Heart left ventricle (tissue), 16 donors: ENCODE data around the gene CDC7. TPM values are rescaled to one million over a fixed set of nuclear protein-coding genes. Genes with fewer than 3 reads are reported as not detected.
A peak's percentile ranks its signal among the peaks of the same experiment; 100 is the strongest.

ENCODE experiments used
- ATAC-seq, 4 donors: fragments of 200-7000 bp; cut with Tn5 transposase; one replicate each; pipeline ENCODE4 v1.9.1; 2020 to 2022; ENCODE audit warnings: moderate library complexity in 4 of 4, mild to moderate bottlenecking in 3 of 4, moderate number of reproducible peaks in 1 of 4
- DNase-seq, 5 donors: peaks; one replicate each; pipeline ENCODE4 v3.0.0-alpha.2; 2020
- H3K27ac ChIP-seq, 12 donors: fragments of 200-600 bp; sonication (generic) in 4 of 12; one replicate each; pipeline versions ENCODE4 v1.5.0 to v1.8.0; 2016 to 2022; ENCODE audit warnings: mild to moderate bottlenecking in 2 of 12
- H3K27me3 ChIP-seq, 9 donors: fragments of 200-600 bp; sonication (generic) in 2 of 9; one replicate each; pipeline versions ENCODE4 v1.5.1 to v1.8.0; 2016 to 2022; ENCODE audit warnings: mild to moderate bottlenecking in 3 of 9
- H3K36me3 ChIP-seq, 9 donors: fragments of 200-600 bp; sonication (generic) in 2 of 9; one replicate each; pipeline versions ENCODE4 v1.5.0 to v1.8.0; 2018 to 2022; ENCODE audit warnings: mild to moderate bottlenecking in 2 of 9
- H3K4me1 ChIP-seq, 12 donors: fragments of 200-600 bp; sonication (generic) in 4 of 12; one replicate each; pipeline versions ENCODE4 v1.5.0 to v1.8.0; 2016 to 2022; ENCODE audit warnings: mild to moderate bottlenecking in 3 of 12
- H3K4me3 ChIP-seq, 12 donors: fragments of 200-600 bp; sonication (generic) in 4 of 12; one replicate each; pipeline versions ENCODE4 v1.5.0 to v1.8.0; 2017 to 2022; ENCODE audit warnings: mild to moderate bottlenecking in 9 of 12, moderate library complexity in 4 of 12
- H3K9me3 ChIP-seq, 12 donors: fragments of 200-600 bp; sonication (generic) in 4 of 12; one replicate each; pipeline versions ENCODE4 v1.5.0 to v1.8.0; 2016 to 2022; ENCODE audit warnings: mild to moderate bottlenecking in 1 of 12
- POLR2A ChIP-seq, 2 donors: fragments of 450-650 bp; IDR thresholded peaks; one replicate each; pipeline ENCODE4 v1.6.1; 2017; ENCODE audit warnings: antibody characterized with exemption in 2 of 2, mild to moderate bottlenecking in 2 of 2, moderate library complexity in 2 of 2
- WGBS, 4 donors: extraction: QIAGEN DNeasy Blood & Tissue Kit in 2 of 4; methylation state at CpG; one replicate each; pipeline versions ENCODE4 v1.1.5 to v1.1.7; 2013 to 2018; 5-methylcytosine and 5-hydroxymethylcytosine counted together
- intact Hi-C, 10 donors: fragments of 100-400 bp; cut with DNase I; formaldehyde crosslinking; loops; one replicate each; pipeline versions ENCODE4 v1.11.1 to v1.14.2; 2022
- polyA plus RNA-seq, 2 donors: library from polyadenylated mRNA; stranded (reverse); fragments of 200-250 nt; gene quantifications; one replicate each; pipeline ENCODE4 v1.2.3, GENCODE V29; 2013
- total RNA-seq, 9 donors: library from RNA; depleted of rRNA in 2 of 9; stranded (reverse); fragments of >200 nt in 2 of 9; fragmentation: NEBNext Ultra II Directional in 3 of 9; extraction: Animal tissue kit (Norgen Biotek cat#: 25700) in 3 of 9; gene quantifications; one replicate each; pipeline versions ENCODE4 v1.1.0 to v1.2.4, GENCODE V29; 2016 to 2023
- TF ChIP-seq, protein P1 (sequence below), 12 donors: fragments of 200-600 bp; sonication (generic) in 4 of 12; IDR thresholded peaks; one replicate each; pipeline versions ENCODE4 v1.5.0 to v1.8.0; 2018 to 2022; ENCODE audit warnings: antibody characterized with exemption in 12 of 12, mild to moderate bottlenecking in 5 of 12
- donor health status: ischemic (EF 13 %, LVEDD 7.1; RV severe dilation, severe dysfunction).
- donor health status: healthy with polysubstance abuse.
- donor health status: DM: no; HTN: yes; CAD: no.
- donor health status: DM: no; HTN: no; CAD: no.
- donor health status: ischemic (EF 25% LVEDD 6.9; RV normal size, moderate dysfunction).
- donor health status: ischemic (EF 25% LVEDD 5.7; RV mildly dilated, moderate dysfunction).
- donor health status: healthy.
- donor health status: DM: yes; HTN: yes; CAD: no.
- donor health status: ischemic (EF 35%, LVEDD 5.7; RV mildly dilated, moderate dysfunction).
- donor health status: nonischemic (EF 11% LVEDD 7.7; RV severe dilation, severe dysfunction).
- donor health status: DM: yes; HTN: yes; CAD: no.
- donor health status: PGD.
- donor health status: ischemic (EF 29% LVEDD 5.4; RV normal size, mild dysfunction).
- donor health status: nonischemic (EF 23%, LVEDD 6.1; RV moderate dilation, normal function).

The CDC7 gene
- total and polyA plus RNA-seq, 11 donors: 0.30 to 6.3 (median 0.97) TPM

GRCh38 chr1:91527266-91527765 is 26.7 kb downstream of the CDC7 start:
- ATAC-seq: no peak
- Histone ChIP-seq H3K9me3 (no peaks in the 10 kb centered on the region), H3K27ac (no peak overlapping the region), H3K4me1 (peaks cover 0 to 9% (median 0%) of the 10 kb centered on the region in 12 donors), H3K4me3 (no peak overlapping the region), H3K27me3 (no peaks in the 10 kb centered on the region), H3K36me3 (no peaks in the 10 kb centered on the region)
- no peak for DNase-seq
- TF ChIP-seq, protein P1, sequence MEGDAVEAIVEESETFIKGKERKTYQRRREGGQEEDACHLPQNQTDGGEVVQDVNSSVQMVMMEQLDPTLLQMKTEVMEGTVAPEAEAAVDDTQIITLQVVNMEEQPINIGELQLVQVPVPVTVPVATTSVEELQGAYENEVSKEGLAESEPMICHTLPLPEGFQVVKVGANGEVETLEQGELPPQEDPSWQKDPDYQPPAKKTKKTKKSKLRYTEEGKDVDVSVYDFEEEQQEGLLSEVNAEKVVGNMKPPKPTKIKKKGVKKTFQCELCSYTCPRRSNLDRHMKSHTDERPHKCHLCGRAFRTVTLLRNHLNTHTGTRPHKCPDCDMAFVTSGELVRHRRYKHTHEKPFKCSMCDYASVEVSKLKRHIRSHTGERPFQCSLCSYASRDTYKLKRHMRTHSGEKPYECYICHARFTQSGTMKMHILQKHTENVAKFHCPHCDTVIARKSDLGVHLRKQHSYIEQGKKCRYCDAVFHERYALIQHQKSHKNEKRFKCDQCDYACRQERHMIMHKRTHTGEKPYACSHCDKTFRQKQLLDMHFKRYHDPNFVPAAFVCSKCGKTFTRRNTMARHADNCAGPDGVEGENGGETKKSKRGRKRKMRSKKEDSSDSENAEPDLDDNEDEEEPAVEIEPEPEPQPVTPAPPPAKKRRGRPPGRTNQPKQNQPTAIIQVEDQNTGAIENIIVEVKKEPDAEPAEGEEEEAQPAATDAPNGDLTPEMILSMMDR (IDR thresholded peaks at IDR 0.05): no peak
- TF ChIP-seq POLR2A (IDR thresholded peaks at IDR 0.05): no peak
- WGBS, 4 donors: 86 to 92% (median 91%) methylated on average over 4 of the region's 4 CpGs
- intact Hi-C loops: loop anchor here in 4 of 10 donors (10.0 kb wide), 3 partner anchors 167 to 357 kb away; partner anchors contain the start of gene TGFBR3 (in 1 of the 4)

GRCh38 chr1:91527781-91528180 is 27.1 kb downstream of the CDC7 start:
- Histone ChIP-seq H3K27me3 (no peaks in the 10 kb centered on the region), H3K4me1 (peaks cover 0 to 9% (median 0%) of the 10 kb centered on the region in 12 donors), H3K36me3 (no peaks in the 10 kb centered on the region), H3K9me3 (no peaks in the 10 kb centered on the region), H3K27ac (no peak overlapping the region), H3K4me3 (no peak overlapping the region)
- WGBS, 4 donors: 74 to 77% (median 75%) methylated on average over 2 of the region's 2 CpGs
- intact Hi-C loops: loop anchor here in 4 of 10 donors (10.0 kb wide), 3 partner anchors 167 to 357 kb away; partner anchors contain the start of gene TGFBR3 (in 1 of the 4)
- ATAC-seq: no peak
- no peak for TF ChIP-seq POLR2A (IDR thresholded peaks at IDR 0.05)
- TF ChIP-seq, protein P1 (IDR thresholded peaks at IDR 0.05): no peak
- DNase-seq: no peak

- H3K9me3 ChIP-seq: no peaks in the 10 kb centered on the region
- intact Hi-C loops: loop anchor here in 6 of 10 donors (5.0 to 10.0 kb wide), 6 partner anchors 75 to 397 kb away; partner anchors contain the start of gene TGFBR3 (in 1 of the 6)
- TF ChIP-seq, protein P1 (IDR thresholded peaks at IDR 0.05): peak in 7 of 12 donors; percentile 21 to 58 (median 32)
- no peak for TF ChIP-seq POLR2A (IDR thresholded peaks at IDR 0.05)
- H3K27me3 ChIP-seq: no peaks in the 10 kb centered on the region
- 62 to 79% (median 70%) methylated on average over 3 of the region's 3 CpGs for WGBS, 4 donors
- DNase-seq (no peak), ATAC-seq (peak in 2 of 4 donors; percentile 61 to 67)
- H3K4me1 ChIP-seq: peaks cover 0 to 9% (median 0%) of the 10 kb centered on the region in 12 donors
- no peak overlapping the region for H3K4me3 ChIP-seq
- no peak overlapping the region for H3K27ac ChIP-seq
- no peaks in the 10 kb centered on the region for H3K36me3 ChIP-seq
These were observed 29.2 kb downstream of the CDC7 start for GRCh38 chr1:91529856-91530255.

- TF ChIP-seq, protein P1 (IDR thresholded peaks at IDR 0.05): no peak
- TF ChIP-seq POLR2A (IDR thresholded peaks at IDR 0.05): no peak
- no peaks in the 10 kb centered on the region for H3K36me3 ChIP-seq
- 95 to 98% (median 97%) methylated on average over 4 of the region's 4 CpGs for WGBS, 4 donors
- no peaks in the 10 kb centered on the region for H3K27me3 ChIP-seq
- no peak for DNase-seq
- no peaks in the 10 kb centered on the region for H3K9me3 ChIP-seq
- peaks cover 0 to 6% (median 0%) of the 10 kb centered on the region in 12 donors for H3K4me1 ChIP-seq
- no peak overlapping the region for H3K4me3 ChIP-seq
- no peak for ATAC-seq
- no peak overlapping the region for H3K27ac ChIP-seq
- intact Hi-C loops: loop anchor here in 3 of 10 donors (5.0 to 10.0 kb wide), 3 partner anchors 71 to 394 kb away; no protein-coding TSS in a partner anchor
These were observed 32.8 kb downstream of the CDC7 start for GRCh38 chr1:91533361-91534024.
